CD14-positive monocyte (primary cell): ENCODE measurements around the gene UTP25. TPM values are rescaled to one million over a fixed set of nuclear protein-coding genes. Genes with fewer than 3 reads are reported as not detected.

ENCODE experiments used
- DNase-seq, 3 donors: peaks; one replicate each; pipeline ENCODE4 v3.0.0-alpha.2; 2011 to 2022
- H2AFZ ChIP-seq: 2 replicates; pipeline ENCODE4 v1.6.0; 2012; ENCODE audit warnings: mild to moderate bottlenecking, low read depth, low read length, inconsistent platforms; ENCODE audit not compliant: insufficient read depth, poor library complexity, severe bottlenecking
- H3K27ac ChIP-seq, 2 donors: 1 replicate in 1 of 2; 2 replicates in 1 of 2; pipeline ENCODE4 v1.5.1; 2012 to 2013; ENCODE audit warnings: low read length in 2 of 2, control low read depth in 1 of 2, inconsistent platforms in 1 of 2, low read depth in 1 of 2, mild to moderate bottlenecking in 1 of 2
- H3K27me3 ChIP-seq, 2 donors: one replicate each; pipeline versions ENCODE4 v1.6.0 to v1.6.1; 2011 to 2013; ENCODE audit warnings: low read length in 2 of 2; ENCODE audit not compliant: control insufficient read depth in 2 of 2, insufficient read depth in 2 of 2
- H3K36me3 ChIP-seq, 2 donors: replicated peaks in 1 of 2; 1 replicate in 1 of 2; 2 replicates in 1 of 2; pipeline versions ENCODE4 v1.5.1 to v1.6.1; 2012 to 2013; ENCODE audit warnings: low read length in 2 of 2, control low read depth in 1 of 2, inconsistent platforms in 1 of 2, mild to moderate bottlenecking in 1 of 2; ENCODE audit not compliant: insufficient read depth in 2 of 2, control insufficient read depth in 1 of 2
- H3K4me1 ChIP-seq, 2 donors: 1 replicate in 1 of 2; 2 replicates in 1 of 2; pipeline versions ENCODE4 v1.5.1 to v1.6.1; 2012 to 2013; ENCODE audit warnings: low read length in 2 of 2, control low read depth in 1 of 2, inconsistent platforms in 1 of 2, mild to moderate bottlenecking in 1 of 2, moderate library complexity in 1 of 2; ENCODE audit not compliant: insufficient read depth in 2 of 2, control insufficient read depth in 1 of 2
- H3K4me2 ChIP-seq: replicated peaks from 2 replicates; pipeline ENCODE3; 2012; ENCODE audit warnings: low read length, moderate library complexity, mild to moderate bottlenecking; ENCODE audit not compliant: poor library complexity, severe bottlenecking; ENCODE audit errors: extremely low read depth
- H3K4me3 ChIP-seq, 3 experiments: fragments of 200-600 bp in 1 of 3; sonication (generic) in 1 of 3; replicated peaks in 1 of 3; 1 replicate in 2 of 3; 2 replicates in 1 of 3; pipeline ENCODE4 v1.5.1; 2011 to 2013; ENCODE audit warnings: low read length in 3 of 3, mild to moderate bottlenecking in 3 of 3, control low read depth in 2 of 3, low read depth in 2 of 3, inconsistent platforms in 1 of 3, moderate library complexity in 1 of 3
- H3K79me2 ChIP-seq: 2 replicates; pipeline ENCODE4 v1.6.0; 2012; ENCODE audit warnings: mild to moderate bottlenecking, control low read depth, inconsistent platforms, low read length, moderate library complexity; ENCODE audit not compliant: insufficient read depth
- H3K9ac ChIP-seq: 2 replicates; pipeline ENCODE4 v1.6.0; 2017; ENCODE audit warnings: low read length, mild to moderate bottlenecking; ENCODE audit not compliant: insufficient read depth, poor library complexity, severe bottlenecking
- H3K9me3 ChIP-seq, 2 donors: replicated peaks in 1 of 2; 1 replicate in 1 of 2; 2 replicates in 1 of 2; pipeline versions ENCODE4 v1.5.1 to v1.6.1; 2012 to 2013; ENCODE audit warnings: low read length in 2 of 2, control low read depth in 1 of 2; ENCODE audit not compliant: control insufficient read depth in 1 of 2, insufficient read depth in 1 of 2
- H4K20me1 ChIP-seq: 2 replicates; pipeline ENCODE4 v1.6.0; 2012; ENCODE audit warnings: mild to moderate bottlenecking, low read length, control low read depth, moderate library complexity; ENCODE audit not compliant: insufficient read depth
- H3K27ac Mint-ChIP-seq, 7 donors: one replicate each; pipeline ENCODE4 v1.8.0; 2020; ENCODE audit warnings: mild to moderate bottlenecking in 7 of 7, mixed read lengths in 7 of 7, moderate library complexity in 6 of 7, inconsistent platforms in 2 of 7
- H3K27me3 Mint-ChIP-seq, 3 donors: one replicate each; pipeline ENCODE4 v1.8.0; 2021 to 2022; ENCODE audit warnings: low read depth in 3 of 3, mild to moderate bottlenecking in 3 of 3, mixed read lengths in 3 of 3, moderate library complexity in 3 of 3, inconsistent platforms in 1 of 3
- H3K36me3 Mint-ChIP-seq, 2 donors: one replicate each; pipeline ENCODE4 v1.8.0; 2020; ENCODE audit warnings: mixed read lengths in 2 of 2, inconsistent platforms in 1 of 2, mild to moderate bottlenecking in 1 of 2
- H3K4me1 Mint-ChIP-seq: one replicate; pipeline ENCODE4 v1.8.0; 2020; ENCODE audit warnings: mild to moderate bottlenecking, mixed read lengths
- H3K4me3 Mint-ChIP-seq, 2 donors: one replicate each; pipeline ENCODE4 v1.8.0; 2020; ENCODE audit warnings: mild to moderate bottlenecking in 2 of 2, mixed read lengths in 2 of 2, moderate library complexity in 1 of 2
- H3K9me3 Mint-ChIP-seq, 7 donors: one replicate each; pipeline ENCODE4 v1.8.0; 2020 to 2022; ENCODE audit warnings: mixed read lengths in 7 of 7, mild to moderate bottlenecking in 6 of 7, moderate library complexity in 6 of 7, inconsistent platforms in 2 of 7
- WGBS: methylation state at CpG from one replicate; pipeline ENCODE4 v1.1.5; 2013; ENCODE audit warnings: missing lambda C conversion rate; ENCODE audit not compliant: insufficient coverage; 5-methylcytosine and 5-hydroxymethylcytosine counted together
- intact Hi-C, 2 donors: fragments of 100-400 bp; cut with micrococcal nuclease; formaldehyde crosslinking; loops; one replicate each; pipeline versions ENCODE4 v1.15.0 to v1.15.1; 2023
- polyA plus RNA-seq, 3 donors: library from polyadenylated mRNA; depleted of rRNA in 1 of 3; unstranded in 2 of 3; stranded (reverse) in 1 of 3; fragments of 300-500 nt in 2 of 3; fragments of >200 nt in 1 of 3; fragmentation: Illumina TruSeq in 2 of 3; gene quantifications; 1 replicate in 2 of 3; 2 replicates in 1 of 3; pipeline ENCODE4 v1.2.3, GENCODE V29; 2012 to 2021
- TF ChIP-seq, protein P1 (sequence below): fragments of 200-600 bp; IDR thresholded peaks from one replicate; pipeline ENCODE4 v1.8.0; 2022; ENCODE audit warnings: antibody characterized with exemption, mild to moderate bottlenecking

The UTP25 gene
- polyA plus RNA-seq, 3 donors, result 0.98 to 1.4 (median 1.1) TPM

DNA sequence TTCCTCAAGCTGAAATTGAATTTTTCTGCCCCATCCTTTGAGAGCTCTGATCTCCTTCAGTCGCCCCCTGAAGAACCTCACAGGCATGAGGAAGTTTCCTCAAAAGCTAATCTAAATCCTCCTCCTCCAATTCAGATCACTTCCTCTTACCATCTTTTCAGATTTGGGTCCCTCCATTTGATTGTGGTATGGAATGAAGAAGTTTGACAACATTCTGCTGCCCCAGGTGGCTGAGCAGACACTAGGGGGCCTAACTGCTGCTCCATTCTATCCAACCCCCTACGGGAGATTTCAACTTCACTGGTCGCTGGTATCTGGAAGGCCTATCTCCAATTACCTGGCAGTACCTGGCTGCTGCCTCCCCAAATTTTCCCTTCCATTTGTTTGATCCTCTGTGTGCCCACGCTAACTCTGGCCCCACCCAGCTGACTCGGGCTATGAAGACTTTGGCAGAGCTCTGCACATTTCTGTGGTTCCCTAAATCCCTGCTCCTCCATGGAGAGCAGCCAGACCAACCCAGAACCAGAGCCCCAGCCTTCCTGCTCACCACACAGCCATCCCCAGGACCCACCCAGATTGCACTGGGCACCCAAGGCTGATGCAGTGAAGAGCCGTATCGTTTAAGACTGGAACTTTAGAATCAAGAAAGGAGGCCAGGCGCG lies 29.7 kb upstream of the UTP25 start:
- Mint-ChIP-seq H3K36me3 (no peaks in the 10 kb centered on the region), H3K27ac (peak overlapping the region in 3 of 7 donors; percentile 1 to 75 (median 58)), H3K27me3 (peaks cover 6 to 27% (median 11%) of the 10 kb centered on the region in 3 donors), H3K4me3 (no peak overlapping the region), H3K9me3 (peaks cover 0 to 3% (median 0%) of the 10 kb centered on the region in 7 donors), H3K4me1 (peaks cover 6% of the 10 kb centered on the region)
- no peak overlapping the region for H3K4me3 ChIP-seq
- no peak overlapping the region for H3K27ac ChIP-seq
- H3K4me1 ChIP-seq, result no peaks in the 10 kb centered on the region
- intact Hi-C loops, result no loop called here
- no peak overlapping the region for H3K9ac ChIP-seq
- no peak overlapping the region for H2AFZ ChIP-seq
- H3K9me3 ChIP-seq, result no peaks in the 10 kb centered on the region
- H3K4me2 ChIP-seq, result no peak overlapping the region
- 78% methylated on average over 6 of the region's 9 CpGs for WGBS
- H3K36me3 ChIP-seq, result no peaks in the 10 kb centered on the region
- H3K79me2 ChIP-seq, result no peaks in the 10 kb centered on the region
- no peaks in the 10 kb centered on the region for H4K20me1 ChIP-seq
- TF ChIP-seq, protein P1, sequence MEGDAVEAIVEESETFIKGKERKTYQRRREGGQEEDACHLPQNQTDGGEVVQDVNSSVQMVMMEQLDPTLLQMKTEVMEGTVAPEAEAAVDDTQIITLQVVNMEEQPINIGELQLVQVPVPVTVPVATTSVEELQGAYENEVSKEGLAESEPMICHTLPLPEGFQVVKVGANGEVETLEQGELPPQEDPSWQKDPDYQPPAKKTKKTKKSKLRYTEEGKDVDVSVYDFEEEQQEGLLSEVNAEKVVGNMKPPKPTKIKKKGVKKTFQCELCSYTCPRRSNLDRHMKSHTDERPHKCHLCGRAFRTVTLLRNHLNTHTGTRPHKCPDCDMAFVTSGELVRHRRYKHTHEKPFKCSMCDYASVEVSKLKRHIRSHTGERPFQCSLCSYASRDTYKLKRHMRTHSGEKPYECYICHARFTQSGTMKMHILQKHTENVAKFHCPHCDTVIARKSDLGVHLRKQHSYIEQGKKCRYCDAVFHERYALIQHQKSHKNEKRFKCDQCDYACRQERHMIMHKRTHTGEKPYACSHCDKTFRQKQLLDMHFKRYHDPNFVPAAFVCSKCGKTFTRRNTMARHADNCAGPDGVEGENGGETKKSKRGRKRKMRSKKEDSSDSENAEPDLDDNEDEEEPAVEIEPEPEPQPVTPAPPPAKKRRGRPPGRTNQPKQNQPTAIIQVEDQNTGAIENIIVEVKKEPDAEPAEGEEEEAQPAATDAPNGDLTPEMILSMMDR, result no peak
- H3K27me3 ChIP-seq, result peaks cover 0 to 8% of the 10 kb centered on the region in 2 donors
- peak in 1 of 3 donors; percentile 10 for DNase-seq

DNA sequence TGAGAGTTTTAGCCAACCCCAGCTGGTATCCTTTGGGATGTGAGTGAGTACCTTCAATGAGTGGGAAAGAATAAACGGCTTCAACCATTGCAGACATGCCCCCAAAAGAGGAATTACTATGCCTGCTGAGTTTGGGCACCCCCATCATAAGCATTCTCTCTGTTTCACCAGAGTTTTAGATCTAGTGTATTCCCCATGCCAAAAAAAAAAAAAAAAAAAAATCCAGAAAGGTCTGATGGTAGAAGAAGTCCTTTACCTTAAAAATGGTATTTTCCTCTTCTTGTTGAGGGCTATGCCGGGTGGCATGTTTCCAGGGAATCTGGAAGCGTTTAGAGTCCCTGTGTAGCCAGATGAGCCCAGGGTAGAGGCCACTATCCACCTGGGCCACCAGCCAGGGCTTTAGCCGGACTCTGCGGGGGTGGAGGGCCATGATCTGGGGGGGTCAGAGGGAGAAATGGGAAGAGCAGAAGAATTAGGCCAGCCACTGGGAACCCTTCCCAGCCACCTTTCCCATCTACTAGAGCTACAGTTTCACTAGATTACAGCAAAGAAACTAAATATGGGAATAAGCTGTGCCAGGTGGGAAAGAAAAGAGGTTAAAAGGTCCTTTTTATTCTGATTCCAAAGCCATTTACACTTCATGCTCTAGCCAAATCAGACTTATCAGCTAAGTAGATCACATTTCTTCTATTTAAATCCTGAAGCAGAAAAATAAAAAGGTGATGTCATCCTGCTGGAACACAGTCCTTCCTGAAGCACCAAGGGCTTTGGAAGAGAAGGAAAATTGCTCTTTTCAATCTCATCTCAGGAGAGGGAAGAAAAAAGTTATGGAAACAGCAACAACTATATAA lies 26.6 kb upstream of the UTP25 start:
- intact Hi-C loops, result no loop called here
- H3K4me3 Mint-ChIP-seq, result no peak overlapping the region

More for the DNA sequence above, 26.6 kb upstream of the UTP25 start:
- Histone ChIP-seq H3K27me3 (no peaks in the 10 kb centered on the region), H3K9me3 (no peaks in the 10 kb centered on the region), H3K4me1 (peaks cover 8 to 9% of the 10 kb centered on the region in 2 donors), H4K20me1 (no peaks in the 10 kb centered on the region), H3K79me2 (no peaks in the 10 kb centered on the region), H3K27ac (no peak overlapping the region), H3K4me3 (no peak overlapping the region), H3K9ac (no peak overlapping the region), H3K4me2 (no peak overlapping the region), H3K36me3 (no peaks in the 10 kb centered on the region), H2AFZ (no peak overlapping the region)
- TF ChIP-seq, protein P1, result no peak
- no peak for DNase-seq
- H3K4me1 Mint-ChIP-seq, result peaks cover 17% of the 10 kb centered on the region
- H3K36me3 Mint-ChIP-seq, result no peaks in the 10 kb centered on the region
- H3K9me3 Mint-ChIP-seq, result peaks cover 0 to 3% (median 0%) of the 10 kb centered on the region in 7 donors
- no CpG with 5 or more reads among the region's 5 CpGs for WGBS
- peaks cover 13 to 39% (median 17%) of the 10 kb centered on the region in 3 donors for H3K27me3 Mint-ChIP-seq
- H3K27ac Mint-ChIP-seq, result no peak overlapping the region
